Mesenchymal stem cell (in vitro differentiated cells and primary cell): ENCODE measurements around the gene HDHD5.

Experiments
- DNase-seq: peaks from one replicate; pipeline ENCODE4 v3.0.0-alpha.2; 2013
- H2AFZ ChIP-seq: one replicate; pipeline ENCODE4 v1.6.1; 2013; ENCODE audit warnings: low read depth, mild to moderate bottlenecking, control low read depth, inconsistent platforms, low read length, moderate library complexity
- H2AK5ac ChIP-seq: 2 replicates; pipeline ENCODE4 v1.6.1; 2013; ENCODE audit warnings: low read length, moderate library complexity, mild to moderate bottlenecking, inconsistent platforms; ENCODE audit not compliant: severe bottlenecking
- H2BK120ac ChIP-seq: one replicate; pipeline ENCODE4 v1.6.1; 2013; ENCODE audit warnings: low read depth, mild to moderate bottlenecking, inconsistent platforms, low read length, moderate library complexity
- H2BK12ac ChIP-seq, 2 experiments: one replicate each; pipeline ENCODE4 v1.6.1; 2013; ENCODE audit warnings: inconsistent platforms in 2 of 2, low read length in 2 of 2, mild to moderate bottlenecking in 2 of 2, moderate library complexity in 2 of 2, control low read depth in 1 of 2
- H2BK15ac ChIP-seq: one replicate; pipeline ENCODE4 v1.6.1; 2013; ENCODE audit warnings: mild to moderate bottlenecking, low read depth, inconsistent platforms; ENCODE audit not compliant: poor library complexity, severe bottlenecking
- H2BK5ac ChIP-seq: 2 replicates; pipeline ENCODE4 v1.6.1; 2013; ENCODE audit warnings: low read depth, mild to moderate bottlenecking, low read length, control low read depth, inconsistent platforms; ENCODE audit not compliant: poor library complexity, severe bottlenecking
- H3K14ac ChIP-seq, 2 experiments: one replicate each; pipeline ENCODE4 v1.6.1; 2013; ENCODE audit warnings: inconsistent platforms in 2 of 2, low read length in 2 of 2, control low read depth in 1 of 2, mild to moderate bottlenecking in 1 of 2, moderate library complexity in 1 of 2
- H3K18ac ChIP-seq, 2 experiments: one replicate each; pipeline ENCODE4 v1.6.1; 2013; ENCODE audit warnings: inconsistent platforms in 2 of 2, low read length in 2 of 2, control low read depth in 1 of 2, low read depth in 1 of 2, mild to moderate bottlenecking in 1 of 2
- H3K23ac ChIP-seq, 2 experiments: one replicate each; pipeline ENCODE4 v1.6.1; 2013; ENCODE audit warnings: inconsistent platforms in 2 of 2, low read length in 2 of 2, mild to moderate bottlenecking in 2 of 2, moderate library complexity in 2 of 2, control low read depth in 1 of 2
- H3K27ac ChIP-seq: 2 replicates; pipeline ENCODE4 v1.5.1; 2013; ENCODE audit warnings: mild to moderate bottlenecking, moderate library complexity, low read length, control low read depth, inconsistent platforms; ENCODE audit not compliant: poor library complexity, severe bottlenecking
- H3K27me3 ChIP-seq, 2 experiments: 2 replicates each; pipeline versions ENCODE4 v1.6.1 to v1.7.0; 2013; ENCODE audit warnings: low read length in 2 of 2, mild to moderate bottlenecking in 2 of 2, moderate library complexity in 2 of 2, control low read depth in 1 of 2, inconsistent platforms in 1 of 2; ENCODE audit not compliant: control insufficient read depth in 1 of 2, insufficient read depth in 1 of 2
- H3K36me3 ChIP-seq, 2 experiments: 2 replicates each; pipeline versions ENCODE4 v1.6.1 to v1.7.0; 2013; ENCODE audit warnings: low read length in 2 of 2, control low read depth in 1 of 2, inconsistent platforms in 1 of 2, low read depth in 1 of 2, mild to moderate bottlenecking in 1 of 2; ENCODE audit not compliant: insufficient read depth in 2 of 2, control insufficient read depth in 1 of 2
- H3K4ac ChIP-seq, 2 experiments: one replicate each; pipeline ENCODE4 v1.6.1; 2013; ENCODE audit warnings: inconsistent platforms in 2 of 2, low read length in 2 of 2, mild to moderate bottlenecking in 2 of 2, moderate library complexity in 2 of 2, control low read depth in 1 of 2, low read depth in 1 of 2
- H3K4me1 ChIP-seq: 2 replicates; pipeline ENCODE4 v1.6.1; 2013; ENCODE audit warnings: low read depth, low read length, control low read depth; ENCODE audit not compliant: control insufficient read depth, insufficient read depth
- H3K4me2 ChIP-seq: 2 replicates; pipeline ENCODE4 v1.6.1; 2013; ENCODE audit warnings: low read length, mild to moderate bottlenecking, inconsistent platforms; ENCODE audit not compliant: poor library complexity, severe bottlenecking
- H3K4me3 ChIP-seq, 2 experiments: 2 replicates each; pipeline versions ENCODE4 v1.5.1 to v1.7.0; 2013; ENCODE audit warnings: low read length in 2 of 2, mild to moderate bottlenecking in 2 of 2, control low read depth in 1 of 2, low read depth in 1 of 2; ENCODE audit not compliant: insufficient read depth in 1 of 2
- H3K79me1 ChIP-seq: replicated peaks from 2 replicates; pipeline ENCODE4 v1.6.1; 2013; ENCODE audit warnings: mild to moderate bottlenecking, control low read depth, low read length, inconsistent platforms; ENCODE audit not compliant: poor library complexity, severe bottlenecking
- H3K9ac ChIP-seq: 2 replicates; pipeline ENCODE4 v1.7.0; 2013; ENCODE audit warnings: mild to moderate bottlenecking, low read length, moderate library complexity
- H3K9me3 ChIP-seq: 2 replicates; pipeline ENCODE4 v1.7.0; 2013; ENCODE audit warnings: mild to moderate bottlenecking, low read length; ENCODE audit not compliant: control insufficient read depth
- H4K8ac ChIP-seq: one replicate; pipeline ENCODE4 v1.6.1; 2013; ENCODE audit warnings: inconsistent platforms, mild to moderate bottlenecking, low read length, moderate library complexity
- H4K91ac ChIP-seq: one replicate; pipeline ENCODE4 v1.6.1; 2013; ENCODE audit warnings: mild to moderate bottlenecking, low read length, inconsistent platforms
- WGBS: methylation state at CpG from one replicate; pipeline ENCODE4 v1.1.7; 2013; ENCODE audit warnings: mixed read lengths; 5-methylcytosine and 5-hydroxymethylcytosine counted together

The HDHD5 gene

DNA sequence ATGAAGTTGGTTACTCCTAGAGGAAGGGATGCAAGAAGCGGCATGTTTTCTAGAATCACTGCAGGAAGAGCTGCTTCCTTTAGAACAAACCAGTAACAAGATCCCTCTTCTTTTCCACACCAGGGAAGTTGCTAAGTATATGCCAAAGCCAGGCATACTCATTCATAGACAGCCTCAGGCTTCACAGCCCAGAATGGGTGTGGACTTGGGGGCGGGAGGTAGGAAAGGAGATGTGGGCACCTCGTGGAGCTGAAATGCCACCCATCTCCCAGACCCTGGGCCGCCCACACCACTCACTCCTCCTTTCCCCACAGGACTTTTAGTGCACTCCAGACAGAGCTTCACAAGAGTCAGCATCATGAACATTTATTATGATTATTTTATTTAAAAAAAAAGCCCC is 21.9 kb downstream of the HDHD5 start:
- no peak overlapping the region for H4K8ac ChIP-seq
- H3K27me3 ChIP-seq, result no peaks in the 10 kb centered on the region
- H3K4me1 ChIP-seq, result no peaks in the 10 kb centered on the region
- H3K36me3 ChIP-seq, result peaks cover 45 to 46% of the 10 kb centered on the region in 2 experiments
- H2BK5ac ChIP-seq, result no peak overlapping the region
- no peak overlapping the region for H2BK120ac ChIP-seq
- no peak overlapping the region for H3K4ac ChIP-seq
- H3K27ac ChIP-seq, result no peak overlapping the region
- H2AK5ac ChIP-seq, result no peak overlapping the region
- H3K14ac ChIP-seq, result no peak overlapping the region
- no peak overlapping the region for H3K4me3 ChIP-seq
- H4K91ac ChIP-seq, result no peak overlapping the region
- H3K4me2 ChIP-seq, result no peak overlapping the region
- 100% methylated on average over 1 of the region's 4 CpGs for WGBS
- no peak for DNase-seq
- H2BK12ac ChIP-seq, result no peak overlapping the region
- no peak overlapping the region for H3K18ac ChIP-seq
- H2BK15ac ChIP-seq, result no peak overlapping the region
- no peaks in the 10 kb centered on the region for H3K9me3 ChIP-seq
- H3K79me1 ChIP-seq, result peaks cover 3% of the 10 kb centered on the region
- no peak overlapping the region for H3K9ac ChIP-seq
- no peak overlapping the region for H3K23ac ChIP-seq
- H2AFZ ChIP-seq, result no peak overlapping the region

DNA sequence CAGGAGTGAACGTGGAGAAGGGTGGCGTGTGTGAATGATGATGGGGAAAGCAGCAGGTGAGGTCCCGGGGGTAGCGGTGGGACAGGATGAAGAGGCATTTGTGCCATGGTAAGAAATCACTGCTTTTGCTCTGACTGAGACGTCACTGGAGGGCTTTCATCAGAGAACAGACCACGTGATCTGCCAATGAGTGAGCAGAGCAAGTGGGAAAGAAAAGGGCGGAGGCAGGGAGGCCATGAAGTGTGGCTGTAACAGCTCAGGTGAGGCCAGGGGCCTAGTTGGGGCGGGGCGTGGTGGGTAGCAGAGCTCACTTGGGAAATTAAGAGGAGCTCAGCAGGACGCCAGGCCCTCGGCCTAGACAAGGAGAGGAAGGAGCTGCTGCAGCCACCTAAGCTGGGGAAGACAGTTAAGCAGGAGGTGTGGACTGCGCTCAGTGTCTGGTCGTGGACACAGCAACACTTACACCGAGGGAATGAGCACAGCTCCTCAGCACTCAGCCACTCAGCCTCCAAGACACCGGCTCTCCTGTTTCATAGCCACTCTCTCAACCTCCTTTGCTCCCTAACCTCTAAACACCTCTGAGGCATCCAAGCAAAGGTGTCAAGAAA is 23.8 kb downstream of the HDHD5 start:
- H2AK5ac ChIP-seq, result no peak overlapping the region
- H2BK12ac ChIP-seq, result no peak overlapping the region
- no peaks in the 10 kb centered on the region for H3K27me3 ChIP-seq
- H3K23ac ChIP-seq, result no peak overlapping the region
- no peak overlapping the region for H2BK5ac ChIP-seq
- H2AFZ ChIP-seq, result no peak overlapping the region
- H4K91ac ChIP-seq, result no peak overlapping the region
- H3K36me3 ChIP-seq, result peaks cover 28 to 37% of the 10 kb centered on the region in 2 experiments
- WGBS, result 91% methylated on average over 15 of the region's 15 CpGs
- H3K9me3 ChIP-seq, result no peaks in the 10 kb centered on the region
- H3K79me1 ChIP-seq, result no peaks in the 10 kb centered on the region
- H3K4ac ChIP-seq, result no peak overlapping the region
- no peak overlapping the region for H2BK15ac ChIP-seq
- H3K14ac ChIP-seq, result no peak overlapping the region
- no peak overlapping the region for H3K18ac ChIP-seq
- H3K27ac ChIP-seq, result no peak overlapping the region
- H3K4me2 ChIP-seq, result no peak overlapping the region
- H2BK120ac ChIP-seq, result no peak overlapping the region
- H3K4me3 ChIP-seq, result no peak overlapping the region
- no peak overlapping the region for H3K9ac ChIP-seq
- no peak for DNase-seq
- no peak overlapping the region for H4K8ac ChIP-seq
- H3K4me1 ChIP-seq, result peaks cover 3% of the 10 kb centered on the region

DNA sequence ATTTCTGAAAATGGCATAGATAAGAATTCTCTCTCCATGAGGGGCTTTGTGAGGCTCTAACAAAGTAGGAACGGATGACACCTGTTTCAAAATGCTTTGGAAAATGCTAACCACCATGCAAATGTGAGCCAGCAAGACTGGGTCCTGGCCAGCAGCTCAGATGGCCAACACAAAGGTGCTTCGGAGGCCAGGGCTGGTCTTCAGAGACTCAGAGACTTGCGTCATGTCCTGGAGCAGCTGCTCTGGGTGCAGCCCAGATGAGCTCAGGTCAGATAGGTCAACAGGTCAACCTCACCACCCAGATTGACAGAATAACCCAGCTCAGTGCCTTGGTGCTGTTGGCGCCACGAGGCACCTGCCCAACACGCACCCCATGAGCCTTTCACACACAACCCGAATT is 25.9 kb downstream of the HDHD5 start:
- Histone ChIP-seq H3K36me3 (peaks cover 16 to 27% of the 10 kb centered on the region in 2 experiments), H3K9ac (no peak overlapping the region), H3K23ac (no peak overlapping the region), H2AFZ (no peak overlapping the region), H3K79me1 (no peaks in the 10 kb centered on the region), H2BK12ac (no peak overlapping the region), H2AK5ac (no peak overlapping the region), H3K14ac (no peak overlapping the region), H3K4me1 (peaks cover 5% of the 10 kb centered on the region), H2BK5ac (no peak overlapping the region), H3K18ac (no peak overlapping the region), H3K4ac (no peak overlapping the region), H3K9me3 (no peaks in the 10 kb centered on the region), H3K4me3 (no peak overlapping the region), H2BK120ac (no peak overlapping the region), H3K4me2 (no peak overlapping the region), H4K8ac (no peak overlapping the region), H3K27ac (no peak overlapping the region), H2BK15ac (no peak overlapping the region), H4K91ac (no peak overlapping the region), H3K27me3 (no peaks in the 10 kb centered on the region)
- 91% methylated on average over 7 of the region's 7 CpGs for WGBS
- no peak for DNase-seq

DNA sequence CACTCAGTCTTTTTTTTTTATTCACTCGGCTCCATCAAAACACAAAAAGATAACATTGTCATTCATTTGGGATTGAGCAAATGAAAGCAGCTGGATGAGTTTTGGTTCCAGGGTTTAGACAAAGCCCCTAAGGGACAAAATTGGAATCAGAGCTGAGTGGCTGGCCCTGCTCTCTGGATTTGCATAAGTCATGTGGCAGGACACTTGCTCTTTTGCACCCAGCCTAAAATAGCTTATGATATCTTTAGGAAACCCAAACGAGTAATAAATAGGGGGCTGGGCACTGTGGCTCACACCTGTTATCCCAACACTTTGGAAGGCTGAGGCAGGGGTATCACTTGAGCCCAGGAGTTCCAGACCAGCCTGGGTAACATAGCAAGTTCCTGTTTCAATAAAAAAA is 27.0 kb downstream of the HDHD5 start:
- peaks cover 5% of the 10 kb centered on the region for H3K4me1 ChIP-seq
- DNase-seq, result no peak
- H3K9ac ChIP-seq, result no peak overlapping the region
- H2BK5ac ChIP-seq, result no peak overlapping the region
- no peaks in the 10 kb centered on the region for H3K27me3 ChIP-seq
- no peak overlapping the region for H2BK120ac ChIP-seq
- no peaks in the 10 kb centered on the region for H3K9me3 ChIP-seq
- H3K36me3 ChIP-seq, result peaks cover 5 to 17% of the 10 kb centered on the region in 2 experiments
- H4K8ac ChIP-seq, result no peak overlapping the region
- H3K4me3 ChIP-seq, result no peak overlapping the region
- no peak overlapping the region for H4K91ac ChIP-seq
- no peaks in the 10 kb centered on the region for H3K79me1 ChIP-seq
- no peak overlapping the region for H2BK12ac ChIP-seq
- no peak overlapping the region for H2BK15ac ChIP-seq
- no peak overlapping the region for H3K14ac ChIP-seq
- no peak overlapping the region for H3K4me2 ChIP-seq
- no peak overlapping the region for H3K23ac ChIP-seq
- H2AFZ ChIP-seq, result no peak overlapping the region
- no peak overlapping the region for H3K4ac ChIP-seq
- H2AK5ac ChIP-seq, result no peak overlapping the region
- H3K18ac ChIP-seq, result no peak overlapping the region
- WGBS, result 70% methylated on average over 1 of the region's 2 CpGs
- H3K27ac ChIP-seq, result no peak overlapping the region
